ENCODE data around the gene ZFPL1.
"Not testable (repeated sequence)": the region's sequence is repeated elsewhere in the genome, so short reads cannot be mapped to it uniquely, and the experiment has no call there.

Gene ZFPL1

DNA sequence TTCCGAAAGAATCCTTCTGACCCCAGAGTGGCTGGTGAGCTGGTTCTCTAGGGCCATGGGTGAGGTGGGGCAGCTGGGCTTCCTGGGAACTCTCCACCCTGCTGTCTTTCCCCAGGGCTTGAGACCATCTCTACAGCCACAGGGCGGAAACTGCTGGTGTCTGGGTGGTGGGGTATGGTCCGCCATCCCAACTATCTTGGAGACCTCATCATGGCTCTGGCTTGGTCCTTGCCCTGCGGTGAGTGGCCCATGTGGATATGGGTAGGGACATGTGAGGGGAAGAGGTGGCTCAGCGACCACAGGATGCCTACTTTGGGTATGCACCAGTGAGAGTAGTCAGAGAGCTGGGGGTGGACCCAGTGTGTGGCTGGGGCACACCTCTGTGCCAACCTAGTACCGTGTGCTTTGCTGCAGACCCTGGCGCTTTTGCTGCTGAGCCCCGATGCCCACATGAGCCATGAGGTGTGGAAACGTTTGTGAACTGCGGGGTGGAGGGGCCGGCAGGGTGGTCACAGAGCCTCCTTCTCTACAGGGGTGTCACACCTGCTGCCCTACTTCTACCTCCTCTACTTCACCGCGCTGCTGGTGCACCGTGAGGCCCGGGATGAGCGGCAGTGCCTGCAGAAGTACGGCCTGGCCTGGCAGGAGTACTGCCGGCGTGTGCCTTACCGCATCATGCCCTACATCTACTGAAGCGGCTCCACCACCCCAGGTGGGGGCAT lies 31.5 kb downstream of the ZFPL1 start:
- DNase-seq (ENCODE audit: low read depth) = no peak

DNA sequence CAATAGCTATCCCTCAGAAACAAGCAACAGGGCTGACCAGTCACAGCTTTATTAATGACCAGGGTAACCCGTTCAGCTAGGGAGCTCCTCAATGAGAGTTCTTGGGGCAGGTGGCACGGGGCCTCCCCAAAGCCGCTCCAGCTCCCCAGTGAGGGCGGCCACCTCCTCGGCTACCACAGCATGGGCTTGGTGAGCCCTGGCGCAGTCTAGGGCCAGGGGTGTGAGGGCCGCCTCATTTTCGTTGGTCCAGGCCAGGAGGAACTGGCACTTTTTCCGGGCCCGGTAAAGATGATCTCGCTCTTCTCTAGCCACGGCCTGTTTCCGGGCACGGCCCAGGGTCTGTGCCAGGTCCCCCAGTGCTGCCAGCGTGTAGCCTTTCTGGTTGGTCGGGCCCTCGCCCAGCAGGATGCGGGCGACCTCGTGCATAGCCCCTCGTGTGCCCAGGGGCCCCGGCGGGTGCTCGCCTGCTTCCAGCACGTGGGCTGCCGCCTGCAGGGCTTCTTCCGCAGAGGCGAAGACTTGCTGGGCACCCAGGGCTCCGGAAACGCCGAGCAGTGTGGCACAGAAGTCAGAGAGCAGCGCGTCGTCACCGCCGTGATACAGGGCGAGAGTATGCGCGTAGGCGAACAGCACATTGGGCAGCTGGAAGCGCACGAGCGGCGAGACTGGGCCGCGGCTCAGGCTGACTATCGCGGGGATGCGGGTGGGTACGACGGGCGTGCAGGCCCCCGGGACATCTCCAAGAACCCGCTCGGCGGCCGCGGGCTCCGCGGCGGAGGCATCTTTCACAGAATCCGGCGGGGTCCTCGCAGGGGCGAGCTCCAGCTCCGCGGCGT lies 32.6 kb downstream of the ZFPL1 start:
- DNase-seq (ENCODE audit: low read depth) = no peak

DNA sequence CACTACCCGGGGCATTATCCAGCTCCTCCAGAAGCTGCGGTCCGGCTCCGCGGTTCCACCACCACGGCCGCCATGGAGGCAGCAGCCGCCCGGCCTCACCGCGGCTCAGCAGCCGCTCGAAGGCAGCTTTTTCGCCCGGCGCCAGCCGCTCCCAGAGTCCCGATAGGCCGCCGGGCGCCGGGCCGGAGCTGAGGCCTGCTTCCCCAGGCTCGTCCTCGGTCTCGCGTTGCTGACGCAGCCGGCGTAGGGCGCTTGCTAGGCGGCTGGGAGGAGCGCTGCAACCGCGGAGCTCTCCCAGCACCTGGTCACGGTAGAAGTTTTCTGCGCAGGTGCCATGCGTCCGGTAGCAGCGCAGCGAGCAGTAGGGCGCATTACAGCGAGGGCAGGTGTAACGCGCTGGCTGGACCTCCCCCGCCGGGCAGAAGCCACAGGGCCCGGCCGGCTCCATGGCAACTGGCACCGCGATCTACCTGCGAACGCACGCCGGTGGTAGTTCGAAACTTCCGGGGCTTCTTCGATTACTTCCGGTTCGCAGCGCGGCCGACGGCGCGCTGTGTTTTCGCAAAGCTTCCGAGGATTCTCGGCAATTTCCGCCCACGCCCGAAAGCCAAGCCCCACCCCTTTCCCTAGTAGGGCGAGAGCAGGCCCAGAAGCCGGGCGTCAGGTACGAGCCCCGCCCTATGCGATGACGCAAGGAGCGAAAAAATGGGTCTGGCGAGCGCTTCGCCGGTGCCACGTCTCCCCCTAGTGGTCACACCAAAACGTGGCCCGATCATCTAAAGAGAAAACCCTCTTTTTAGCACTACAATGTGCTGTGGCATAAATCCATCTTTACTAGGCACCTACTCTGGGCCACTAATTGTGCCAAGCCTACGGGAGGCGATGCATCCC lies 33.4 kb downstream of the ZFPL1 start, which contains the start of gene ZNHIT2:
Gene ZNHIT2, minus strand, starts transcription at position 496 of the 891 bp plus-strand sequence. Its CDS starts 48 bp downstream, at position 448.
- peak; percentile 99 for DNase-seq (ENCODE audit: low read depth)

DNA sequence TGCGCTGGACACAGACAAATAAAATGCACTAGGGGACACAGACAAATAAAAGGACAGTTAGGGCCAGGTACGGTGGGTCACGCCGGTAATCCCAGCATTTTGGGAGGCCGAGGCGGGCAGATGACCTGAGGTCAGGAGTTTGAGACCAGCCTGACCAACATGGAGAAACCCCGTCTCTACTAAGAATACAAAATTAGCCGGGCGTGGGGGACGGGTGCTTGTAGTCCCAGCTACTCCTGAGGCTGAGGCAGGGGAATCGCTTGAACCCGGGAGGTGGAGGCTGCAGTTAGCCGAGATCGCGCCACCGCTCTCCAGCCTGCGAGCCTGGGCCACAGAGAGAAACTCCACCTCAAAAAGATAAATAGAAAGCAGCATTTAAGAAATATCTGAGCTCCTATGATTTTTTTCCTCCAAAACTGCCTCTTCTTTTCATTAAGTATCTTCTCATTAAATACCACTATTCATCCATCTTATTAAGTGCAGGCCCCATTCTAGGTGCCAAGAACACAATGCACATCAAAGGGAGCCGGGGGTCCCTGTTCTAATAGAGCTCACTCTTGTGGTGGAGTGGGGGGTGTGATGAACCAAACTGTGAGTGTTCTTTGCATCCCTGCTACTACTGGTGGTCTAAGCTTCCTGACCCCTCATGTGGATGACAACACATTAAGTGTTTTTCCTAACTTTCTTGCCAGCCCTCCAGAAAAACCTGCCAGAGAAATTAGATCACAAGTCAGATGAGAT lies 34.2 kb downstream of the ZFPL1 start:
- DNase-seq (ENCODE audit: low read depth) = no peak

DNA sequence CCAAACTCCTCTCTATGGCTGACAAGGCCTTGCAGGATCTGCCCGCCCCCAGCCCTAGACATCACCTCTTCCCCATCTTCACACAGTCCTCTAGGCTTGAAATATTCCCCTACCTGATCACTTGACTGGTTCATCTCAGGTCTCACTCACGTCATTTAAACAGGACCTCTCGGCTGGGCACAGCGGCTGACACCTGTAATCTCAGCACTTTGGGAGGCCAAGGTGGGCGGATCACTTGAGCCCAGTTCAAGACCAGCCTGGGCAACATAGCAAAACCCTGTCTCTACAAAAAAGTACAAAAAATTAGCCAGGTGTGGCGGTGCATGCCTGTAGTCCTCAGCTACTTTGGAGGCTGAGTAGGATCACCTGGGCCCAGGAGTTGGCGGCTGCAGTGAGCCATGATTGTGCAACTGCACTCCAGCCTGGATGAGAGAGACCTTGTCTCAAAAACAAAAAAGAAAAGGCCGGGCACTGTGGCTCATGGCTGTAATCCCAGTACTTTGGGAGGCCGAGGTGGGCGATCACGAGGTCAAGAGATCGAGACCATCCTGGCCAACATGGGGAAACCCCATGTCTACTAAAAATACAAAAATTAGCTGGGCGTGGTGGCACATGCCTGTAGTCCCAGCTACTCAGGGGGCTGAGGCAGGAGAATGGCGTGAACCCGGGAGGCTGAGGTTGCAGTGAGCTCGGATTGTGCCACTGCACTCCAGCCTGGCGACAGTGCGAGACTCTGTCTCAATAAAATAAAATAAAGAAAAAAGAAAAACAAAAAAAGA lies 35.1 kb downstream of the ZFPL1 start:
- DNase-seq (ENCODE audit: low read depth) = not testable (repeated sequence)

DNA sequence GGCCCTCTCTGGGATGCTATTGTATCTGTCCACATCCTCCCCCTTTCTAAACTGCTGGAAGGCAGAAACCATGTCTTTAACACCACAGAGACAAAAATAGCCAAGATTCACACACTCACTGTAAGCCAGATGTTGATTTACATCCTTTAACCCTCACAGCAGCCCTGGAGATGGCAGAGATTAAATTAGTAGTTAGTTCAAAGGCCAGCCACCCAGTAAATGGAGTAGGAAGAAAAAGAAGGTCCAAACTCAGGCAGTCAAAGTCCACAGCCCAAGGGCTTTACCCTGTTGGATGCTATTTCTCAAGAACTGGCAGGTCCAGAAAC lies 35.6 kb downstream of the ZFPL1 start:
- DNase-seq (ENCODE audit: low read depth) = no peak

DNA sequence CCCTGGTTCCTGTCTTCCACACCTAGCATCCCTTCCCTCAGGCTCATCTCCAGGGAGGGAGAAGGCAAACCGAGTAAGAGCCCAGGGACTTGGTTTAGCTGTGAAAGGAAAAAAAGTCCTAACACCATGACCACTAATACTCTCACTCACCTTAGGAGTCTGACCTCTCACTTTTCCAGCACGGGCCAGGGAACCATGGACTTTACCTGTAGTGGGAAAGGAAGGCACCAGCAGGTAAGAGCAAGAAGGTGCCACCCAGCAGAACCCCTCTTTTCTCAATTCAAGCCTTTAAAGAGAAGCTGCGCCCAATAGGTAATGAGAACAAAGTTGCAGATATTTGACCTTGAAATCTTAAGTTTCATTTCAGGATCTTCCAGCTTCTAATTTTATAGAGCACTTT lies 36.8 kb downstream of the ZFPL1 start:
- DNase-seq (ENCODE audit: low read depth) = no peak

DNA sequence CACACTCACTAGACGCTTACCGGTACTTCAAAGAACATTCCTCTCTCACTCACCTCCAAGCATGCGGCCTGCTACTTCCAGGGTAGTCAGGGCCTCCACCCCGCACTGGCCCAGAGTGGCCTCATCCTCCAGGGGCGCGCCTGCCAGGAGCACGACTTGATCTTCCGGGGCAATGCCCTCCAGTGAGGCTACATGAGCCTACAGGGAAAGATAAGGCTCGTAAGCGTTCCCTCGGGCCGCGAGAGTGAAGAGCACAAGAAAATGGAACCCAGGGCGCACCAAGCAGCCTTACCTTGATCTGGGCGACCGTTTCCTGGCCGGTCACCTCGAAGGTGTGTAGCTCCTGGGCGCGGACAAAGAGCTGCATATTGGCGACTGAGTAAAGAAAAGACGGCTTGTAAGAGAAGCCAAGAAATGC lies 37.4 kb downstream of the ZFPL1 start:
- no peak for DNase-seq (ENCODE audit: low read depth)

DNA sequence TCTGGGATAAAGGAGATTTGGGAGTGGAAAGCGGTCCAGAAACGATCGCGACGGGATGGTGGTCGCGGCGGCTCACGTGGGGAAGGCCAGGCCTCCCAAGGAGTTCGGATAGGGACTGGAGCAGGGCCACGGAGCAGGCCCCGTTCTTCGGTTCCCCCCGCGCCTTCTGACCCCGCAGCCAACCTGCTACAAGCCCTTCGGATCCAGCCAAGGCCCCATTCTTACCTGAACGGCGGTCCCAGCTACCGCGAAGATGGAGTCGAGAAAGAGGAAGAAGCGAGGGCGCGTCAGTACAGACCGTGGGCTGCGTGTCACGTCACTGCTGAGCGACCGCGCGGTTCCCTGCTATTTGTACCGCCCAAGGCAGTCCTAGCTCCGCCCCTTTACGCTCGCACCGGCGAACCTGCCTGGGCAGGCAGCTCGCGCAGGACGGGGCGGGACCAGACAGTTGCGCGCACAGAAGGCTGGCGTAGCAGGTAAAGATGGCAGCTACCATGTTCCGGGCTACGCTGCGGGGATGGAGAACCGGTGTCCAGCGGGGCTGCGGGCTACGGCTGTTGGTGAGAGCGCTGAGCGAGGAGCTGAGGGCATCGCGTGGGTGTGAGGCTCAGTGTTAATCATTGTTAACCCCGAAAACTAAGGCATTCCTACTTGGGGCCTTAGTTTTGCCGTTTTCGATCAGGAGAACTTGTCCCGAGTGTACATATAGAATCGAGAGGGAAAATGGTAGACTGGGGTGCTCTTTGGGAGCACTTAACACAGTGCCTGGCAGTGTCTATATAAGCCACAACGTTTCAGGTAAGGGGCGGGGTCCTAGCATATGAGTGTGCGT lies 38.1 kb downstream of the ZFPL1 start, which contains the start of the genes FAU and MRPL49:
Gene FAU, minus strand, starts transcription at position 270 of the 832 bp plus-strand sequence. CDS start 321 bp downstream, outside the sequence.
Gene MRPL49, plus strand, starts transcription at position 457 of the 832 bp plus-strand sequence. Its CDS starts 26 bp downstream, at position 483.
- peak; percentile 99 for DNase-seq (ENCODE audit: low read depth)

DNA sequence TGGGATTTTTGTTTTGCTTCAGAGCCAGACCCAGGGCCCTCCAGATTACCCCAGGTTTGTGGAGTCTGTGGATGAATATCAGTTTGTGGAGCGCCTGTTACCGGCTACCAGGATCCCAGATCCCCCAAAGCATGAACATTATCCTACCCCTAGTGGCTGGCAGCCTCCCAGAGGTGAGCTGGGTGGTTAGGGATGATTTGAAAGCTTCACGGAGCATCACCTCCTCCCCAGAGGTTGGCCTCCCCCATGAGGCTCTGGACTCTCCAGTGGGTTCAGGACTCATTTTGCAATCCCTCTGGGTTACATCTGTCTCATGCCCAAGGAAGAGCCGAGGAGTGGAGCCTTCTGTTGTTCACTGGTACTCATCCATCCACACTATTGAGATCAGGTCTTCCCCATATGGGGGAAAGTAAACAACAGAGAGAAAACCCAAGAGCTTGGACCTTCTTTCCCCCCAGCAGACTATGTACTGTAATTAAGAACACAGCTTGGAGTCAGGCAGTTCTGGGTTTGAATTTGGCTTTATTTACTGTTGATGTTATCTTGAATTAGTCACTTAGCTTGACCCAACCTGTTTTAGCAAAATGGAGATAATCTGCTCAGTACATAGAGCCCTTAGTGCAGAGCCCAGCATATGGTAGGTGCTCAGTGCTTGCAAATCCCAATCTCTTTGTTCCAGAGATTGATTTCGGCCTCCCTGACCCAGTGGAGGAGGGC lies 40.6 kb downstream of the ZFPL1 start:
- no peak for DNase-seq (ENCODE audit: low read depth)

DNA sequence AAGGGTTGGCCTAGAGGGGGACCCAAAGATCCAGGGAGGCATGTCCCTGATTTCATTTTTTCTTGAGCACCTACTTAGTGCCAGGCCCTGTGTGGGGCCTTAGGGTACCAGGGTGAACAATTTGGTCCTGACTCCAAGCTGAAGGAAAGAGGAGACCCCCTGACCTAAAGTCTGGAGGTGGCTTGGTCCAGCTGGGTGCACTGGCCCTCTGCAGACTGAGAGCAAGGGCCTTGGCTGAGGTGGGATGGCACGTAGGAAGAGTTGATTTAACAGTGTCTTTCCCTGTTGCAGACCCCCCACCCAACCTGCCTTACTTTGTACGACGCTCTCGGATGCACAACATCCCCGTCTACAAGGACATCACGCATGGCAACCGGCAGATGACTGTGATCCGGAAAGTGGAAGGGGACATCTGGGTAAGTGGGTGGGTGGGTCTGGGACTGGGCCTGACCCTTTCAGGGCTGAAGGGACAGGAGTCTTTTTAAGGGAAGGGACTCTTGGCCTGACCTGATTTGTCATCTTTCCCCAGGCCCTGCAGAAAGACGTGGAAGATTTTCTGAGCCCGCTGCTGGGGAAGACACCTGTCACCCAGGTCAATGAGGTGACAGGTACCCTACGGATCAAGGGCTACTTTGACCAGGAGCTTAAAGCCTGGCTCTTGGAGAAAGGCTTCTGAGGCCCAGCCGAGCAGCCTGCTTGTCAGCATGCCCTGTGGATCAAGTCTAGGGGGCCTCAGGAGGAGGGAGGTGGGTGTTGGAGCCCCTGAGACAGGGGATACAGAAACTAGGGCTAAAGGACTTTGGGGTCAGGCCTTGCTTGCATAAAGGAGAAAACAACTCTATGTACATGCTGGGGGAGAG lies 41.4 kb downstream of the ZFPL1 start:
- no peak for DNase-seq (ENCODE audit: low read depth)

DNA sequence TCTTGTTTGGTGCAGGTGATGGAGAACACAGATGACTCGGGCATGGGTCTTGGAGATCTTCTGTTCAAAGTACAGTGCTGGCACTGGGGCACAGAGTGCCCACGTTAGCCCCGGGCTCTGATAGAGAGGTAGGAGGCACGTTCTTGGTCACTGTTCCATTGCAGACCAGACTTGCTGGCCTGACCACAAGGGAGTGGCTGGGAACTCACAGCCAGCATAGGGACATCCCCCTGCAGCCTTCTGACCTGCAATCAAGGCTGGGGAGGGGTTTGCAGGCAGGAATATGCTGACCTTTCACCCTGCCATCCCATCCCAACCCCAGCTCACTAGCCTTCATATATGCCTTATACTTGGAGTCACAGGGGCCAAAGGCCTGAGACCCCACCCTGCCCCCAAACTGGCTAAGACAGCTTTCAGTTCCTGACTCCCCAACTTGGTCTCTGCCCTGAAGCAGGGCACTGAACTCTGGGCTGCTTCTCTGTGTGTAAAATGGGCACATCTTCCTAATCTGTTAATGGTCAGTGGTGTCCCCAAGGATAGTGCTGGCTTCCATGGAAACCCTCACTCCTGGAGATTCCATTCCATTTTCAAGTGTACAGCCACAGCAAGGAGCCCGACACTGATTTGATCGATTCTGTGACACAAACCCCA lies 42.7 kb downstream of the ZFPL1 start:
- no peak for DNase-seq (ENCODE audit: low read depth)

DNA sequence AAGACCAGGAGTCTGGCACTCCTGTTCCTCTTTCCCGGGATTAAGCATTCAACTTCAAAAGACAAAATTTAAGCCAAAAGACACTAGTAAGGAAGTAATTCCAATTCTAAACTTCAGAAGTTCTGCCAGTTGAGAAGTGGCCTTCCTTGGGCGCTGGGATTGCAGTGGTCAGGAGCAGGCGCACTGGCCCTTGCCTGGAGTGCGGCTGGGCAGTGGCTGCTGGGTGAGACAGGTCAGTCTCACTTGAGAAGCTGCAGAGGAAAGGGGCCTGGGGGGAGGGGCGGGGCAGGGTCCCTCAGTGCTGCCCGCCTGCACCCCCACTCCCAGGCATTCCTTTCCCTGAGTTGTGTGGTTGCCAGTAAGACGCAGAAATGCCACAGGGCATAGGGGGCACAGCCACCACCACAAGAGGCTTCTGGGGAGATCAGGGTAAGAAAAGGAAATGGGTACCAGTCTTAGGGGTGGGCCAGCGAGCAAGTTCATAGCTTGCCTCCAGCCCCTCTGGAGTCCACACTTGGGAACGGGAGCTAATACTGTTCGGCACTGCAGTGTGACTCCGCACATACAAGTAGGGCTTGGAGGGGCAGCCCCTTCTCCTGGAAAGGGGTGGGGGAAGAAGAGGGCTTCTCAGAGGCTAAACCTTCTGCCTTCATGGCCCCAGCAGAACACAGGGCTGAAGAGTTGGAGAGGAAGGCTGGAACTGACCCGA lies 43.6 kb downstream of the ZFPL1 start:
- no peak for DNase-seq (ENCODE audit: low read depth)

DNA sequence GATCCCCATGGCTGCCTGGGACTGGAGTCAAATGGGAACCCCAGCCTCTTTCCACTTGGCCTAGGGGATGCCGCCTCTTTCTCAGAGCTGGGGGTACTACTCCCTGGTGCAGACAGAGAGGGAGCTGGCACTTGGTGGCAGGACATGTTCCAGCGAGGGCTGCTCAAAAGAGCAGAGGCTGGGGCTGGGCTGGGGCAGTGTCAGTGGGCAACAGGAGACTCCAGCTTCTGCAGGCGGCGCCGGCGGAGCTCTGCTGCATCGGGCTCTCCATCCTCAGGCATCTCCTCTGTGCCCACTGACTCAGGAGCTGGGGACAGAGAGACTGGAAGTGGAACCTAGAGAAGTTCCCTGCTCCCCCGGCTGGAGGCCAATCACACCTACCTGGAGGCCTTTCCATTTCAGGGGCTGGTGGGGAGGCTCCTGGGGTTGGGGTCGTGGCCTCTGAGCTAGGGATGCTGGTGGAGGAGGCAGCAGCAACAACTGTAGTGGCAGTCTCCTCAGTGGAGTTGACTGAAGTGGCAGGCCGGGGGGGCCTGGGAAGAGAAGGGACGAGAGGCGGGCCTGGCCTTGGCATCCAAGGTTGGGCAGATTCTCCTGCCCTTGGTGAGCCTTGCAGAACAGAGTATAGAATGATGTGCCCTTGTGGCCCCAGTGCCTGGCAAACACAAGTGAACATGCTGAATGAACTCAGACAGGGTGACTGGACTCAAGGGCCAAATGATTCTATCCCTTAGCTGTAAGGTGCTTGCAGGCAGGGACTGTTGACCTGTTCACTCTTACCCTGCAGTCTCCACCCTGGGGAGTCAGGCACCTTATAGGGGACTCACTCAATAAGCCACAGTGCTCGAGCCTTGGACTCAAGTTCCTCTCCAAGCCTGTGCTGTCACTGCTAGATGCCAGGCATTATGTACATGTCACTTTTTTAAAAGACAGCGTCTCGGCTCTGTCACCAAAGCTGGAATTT lies 44.4 kb downstream of the ZFPL1 start:
- DNase-seq (ENCODE audit: low read depth) = no peak

DNA sequence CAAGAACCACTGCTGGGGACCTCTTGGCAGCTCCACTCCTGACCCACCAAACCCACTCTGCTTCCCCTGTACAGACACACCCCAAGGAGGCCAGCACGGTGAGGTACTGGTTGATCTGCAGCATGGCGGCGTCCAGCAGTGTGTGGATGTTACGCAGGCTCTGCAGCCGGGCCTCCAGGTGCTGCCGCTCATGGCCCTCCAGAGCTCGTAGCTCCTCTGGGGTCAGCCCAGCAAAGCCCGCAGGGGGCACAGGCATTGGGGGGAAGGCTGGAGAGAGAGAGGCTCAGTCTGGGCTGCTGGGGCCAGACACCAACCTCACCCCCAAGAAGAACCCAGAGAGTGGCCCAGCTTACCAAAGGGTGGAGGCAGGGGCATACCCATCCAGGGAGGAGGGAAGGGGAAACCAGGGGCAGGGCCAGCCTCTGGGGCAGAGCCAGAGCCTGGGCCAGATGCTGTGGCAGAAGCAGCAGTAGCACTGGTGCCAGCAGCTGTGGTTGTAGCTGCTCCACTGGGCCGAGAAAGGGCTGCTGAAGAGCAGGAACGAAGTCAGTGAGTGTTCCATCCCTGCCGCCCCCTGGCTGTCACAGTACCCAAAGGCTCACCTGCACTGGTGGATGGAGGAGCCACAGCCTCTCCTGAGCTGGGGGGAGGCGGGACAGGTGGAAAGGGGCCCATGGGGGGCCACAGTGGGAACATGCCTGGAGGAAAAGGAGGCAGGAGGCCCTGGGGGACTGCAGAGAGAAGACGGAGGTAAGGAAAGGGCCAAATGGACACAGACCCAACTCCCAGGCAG lies 45.8 kb downstream of the ZFPL1 start:
- no peak for DNase-seq (ENCODE audit: low read depth)

Measured in activated T-helper 1 cell treated with Interleukin-2 at 50 U/mL for 16 hours (primary cell).